ENCODE data around the gene S100A2. TPM values are rescaled to one million over a fixed set of nuclear protein-coding genes. Genes with fewer than 3 reads are reported as not detected.
"Not testable (repeated sequence)": the region's sequence is repeated elsewhere in the genome, so short reads cannot be mapped to it uniquely, and the experiment has no call there.

Gene S100A2
- total RNA-seq, 2 experiments from 2014 or later: 0.74 to 0.77 TPM

DNA sequence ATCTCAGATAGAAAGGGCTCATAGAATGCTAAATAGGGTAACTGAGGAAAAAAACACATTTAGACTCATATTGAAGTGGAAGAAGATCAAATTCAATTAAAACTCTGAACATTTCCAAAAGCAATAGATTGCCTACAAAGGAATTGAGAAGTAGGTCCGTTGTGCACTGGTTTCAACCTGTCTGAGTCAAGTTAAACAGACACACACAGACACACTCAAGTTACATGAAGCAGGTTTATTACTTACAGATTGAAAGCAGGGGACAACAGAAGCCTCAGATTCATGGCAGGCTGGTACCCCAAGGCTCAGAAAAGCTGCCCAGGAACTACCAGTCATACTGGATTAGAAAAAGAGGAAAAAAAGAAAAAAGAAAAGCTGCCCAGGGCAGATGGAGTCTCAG is 20.7 kb upstream of the S100A2 start:
- CTCF ChIA-PET: interaction anchor here (1.8 to 1.9 kb wide), 2 partner anchors 14 to 18 kb away, joined by 4 to 6 read pairs; no protein-coding TSS in a partner anchor
- no peak overlapping the region for H3K27ac Mint-ChIP-seq
- DNase-seq: no peak
- H3K36me3 Mint-ChIP-seq (ENCODE audit: low read depth): no peaks in the 10 kb centered on the region
- H3K27me3 Mint-ChIP-seq (ENCODE audit: low read depth): peaks cover 5% of the 10 kb centered on the region
- H3K4me1 Mint-ChIP-seq (ENCODE audit: low read depth): no peaks in the 10 kb centered on the region
- H3K4me3 Mint-ChIP-seq: no peak overlapping the region
- H3K9me3 Mint-ChIP-seq: no peaks in the 10 kb centered on the region
- intact Hi-C loops (cut with micrococcal nuclease): no loop called here

DNA sequence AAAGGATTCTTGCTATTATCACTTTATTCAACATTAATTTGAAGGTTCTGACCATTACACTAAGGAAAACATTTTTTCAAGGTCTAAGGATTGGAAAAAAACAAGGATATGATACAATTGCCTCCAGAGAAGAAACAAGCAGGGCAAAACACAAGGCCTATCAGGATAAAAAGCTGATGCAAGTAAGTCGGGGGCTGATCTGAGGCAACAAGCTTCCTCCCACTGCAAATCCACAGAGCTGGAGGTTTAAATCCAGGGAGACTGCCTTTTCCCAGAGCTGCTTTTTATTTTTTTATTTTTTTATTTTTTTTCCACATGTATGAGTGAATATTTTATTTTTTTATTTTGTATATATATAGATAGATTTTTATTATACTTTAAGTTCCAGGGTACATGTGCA is 19.4 kb upstream of the S100A2 start:
- intact Hi-C loops (cut with micrococcal nuclease): no loop called here
- H3K27me3 Mint-ChIP-seq (ENCODE audit: low read depth): peaks cover 5% of the 10 kb centered on the region

DNA sequence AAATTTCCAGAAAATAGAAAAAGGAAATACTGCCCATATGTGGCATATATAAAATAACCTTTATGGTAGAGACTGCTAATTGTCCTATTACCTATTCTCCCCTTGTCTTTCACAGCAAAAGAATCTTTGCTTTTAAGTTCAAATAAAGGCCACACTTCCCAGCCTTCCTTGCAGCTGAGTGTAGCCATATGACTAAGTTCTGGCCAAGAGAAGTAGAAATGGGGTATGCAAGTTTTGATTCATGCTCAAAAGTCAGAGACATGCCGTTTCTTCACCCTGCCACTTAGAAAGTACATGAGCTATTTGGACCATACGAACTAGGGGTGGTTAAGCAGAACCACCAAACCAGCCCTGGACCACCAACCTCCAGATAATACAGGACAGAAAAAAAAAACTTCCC is 18.3 kb upstream of the S100A2 start:
- no peak for DNase-seq
- Mint-ChIP-seq H3K4me3 (no peak overlapping the region), H3K27me3 (ENCODE audit: low read depth) (peaks cover 5% of the 10 kb centered on the region), H3K4me1 (ENCODE audit: low read depth) (no peaks in the 10 kb centered on the region), H3K27ac (no peak overlapping the region), H3K9me3 (no peaks in the 10 kb centered on the region), H3K36me3 (ENCODE audit: low read depth) (no peaks in the 10 kb centered on the region)
- intact Hi-C loops (cut with micrococcal nuclease): no loop called here
- CTCF ChIA-PET: no interaction called here

More for the DNA sequence above, 19.4 kb upstream of the S100A2 start:
- DNase-seq: no peak
- no peaks in the 10 kb centered on the region for H3K4me1 Mint-ChIP-seq (ENCODE audit: low read depth)
- H3K36me3 Mint-ChIP-seq (ENCODE audit: low read depth): no peaks in the 10 kb centered on the region
- H3K4me3 Mint-ChIP-seq: no peak overlapping the region
- CTCF ChIA-PET: interaction anchor here (0.7 to 1.8 kb wide), 2 partner anchors 12 to 108 kb away, joined by 3 to 6 read pairs; no protein-coding TSS in a partner anchor
- H3K9me3 Mint-ChIP-seq: no peaks in the 10 kb centered on the region
- no peak overlapping the region for H3K27ac Mint-ChIP-seq

DNA sequence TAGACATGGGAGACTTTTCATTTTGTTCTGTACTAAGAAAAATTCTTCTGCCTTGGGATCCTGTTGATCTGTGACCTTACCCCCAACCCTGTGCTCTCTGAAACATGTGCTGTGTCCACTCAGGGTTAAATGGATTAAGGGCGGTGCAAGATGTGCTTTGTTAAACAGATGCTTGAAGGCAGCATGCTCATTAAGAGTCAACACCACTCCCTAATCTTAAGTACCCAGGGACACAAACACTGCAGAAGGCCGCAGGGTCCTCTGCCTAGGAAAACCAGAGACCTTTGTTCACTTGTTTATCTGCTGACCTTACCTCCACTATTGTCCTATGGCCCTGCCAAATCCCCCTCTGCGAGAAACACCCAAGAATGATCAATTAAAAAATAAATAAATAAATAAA is 17.9 kb upstream of the S100A2 start:
- CTCF ChIA-PET; H3K36me3 Mint-ChIP-seq (ENCODE audit: low read depth); intact Hi-C loops (cut with micrococcal nuclease); H3K9me3 Mint-ChIP-seq; DNase-seq; H3K27ac Mint-ChIP-seq; H3K4me1 Mint-ChIP-seq (ENCODE audit: low read depth); H3K27me3 Mint-ChIP-seq (ENCODE audit: low read depth); H3K4me3 Mint-ChIP-seq: not testable (repeated sequence)

DNA sequence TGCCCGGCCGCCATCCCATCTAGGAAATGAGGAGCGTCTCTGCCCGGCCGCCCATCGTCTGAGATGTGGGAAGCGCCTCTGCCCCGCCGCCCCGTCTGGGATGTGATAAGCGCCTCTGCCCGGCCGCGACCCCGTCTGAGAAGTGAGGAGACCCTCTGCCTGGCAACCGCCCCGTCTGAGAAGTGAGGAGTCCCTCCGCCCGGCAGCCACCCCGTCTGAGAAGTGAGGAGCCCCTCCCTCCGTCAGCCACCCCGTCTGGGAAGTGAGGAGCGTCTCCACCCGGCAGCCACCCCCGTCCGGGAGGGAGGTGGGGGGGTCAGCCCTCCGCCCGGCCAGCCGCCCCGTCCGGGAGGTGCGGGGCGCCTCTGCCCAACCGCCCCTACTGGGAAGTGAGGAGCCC is 17.2 kb upstream of the S100A2 start:
- H3K9me3 Mint-ChIP-seq; H3K27ac Mint-ChIP-seq; H3K4me1 Mint-ChIP-seq (ENCODE audit: low read depth); DNase-seq; H3K27me3 Mint-ChIP-seq (ENCODE audit: low read depth); H3K4me3 Mint-ChIP-seq; H3K36me3 Mint-ChIP-seq (ENCODE audit: low read depth); intact Hi-C loops (cut with micrococcal nuclease); CTCF ChIA-PET: not testable (repeated sequence)

DNA sequence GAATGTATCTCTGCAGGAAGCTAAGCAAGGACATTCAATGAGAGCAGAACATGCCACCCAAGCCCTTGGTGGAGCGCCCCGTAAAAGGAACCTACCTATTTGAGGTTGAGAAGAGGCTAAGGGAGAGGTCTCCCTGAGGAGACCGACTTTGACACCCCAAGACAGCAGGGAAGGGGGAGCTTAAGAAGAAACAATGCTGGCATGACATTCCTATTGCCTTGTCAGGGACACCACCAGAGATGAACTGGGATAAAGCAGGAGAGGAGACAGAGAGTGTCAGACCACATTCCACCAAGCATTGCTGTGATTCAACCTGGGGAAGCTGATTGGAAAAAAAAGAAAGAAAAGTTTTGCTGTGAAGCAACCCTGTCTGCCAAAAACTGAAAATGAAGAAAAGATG is 13.3 kb upstream of the S100A2 start:
- DNase-seq: no peak
- intact Hi-C loops (cut with micrococcal nuclease): no loop called here
- H3K27me3 Mint-ChIP-seq (ENCODE audit: low read depth): peaks cover 7% of the 10 kb centered on the region
- H3K27ac Mint-ChIP-seq: no peak overlapping the region
- no peaks in the 10 kb centered on the region for H3K9me3 Mint-ChIP-seq
- CTCF ChIA-PET: no interaction called here
- no peaks in the 10 kb centered on the region for H3K4me1 Mint-ChIP-seq (ENCODE audit: low read depth)
- no peak overlapping the region for H3K4me3 Mint-ChIP-seq
- no peaks in the 10 kb centered on the region for H3K36me3 Mint-ChIP-seq (ENCODE audit: low read depth)

DNA sequence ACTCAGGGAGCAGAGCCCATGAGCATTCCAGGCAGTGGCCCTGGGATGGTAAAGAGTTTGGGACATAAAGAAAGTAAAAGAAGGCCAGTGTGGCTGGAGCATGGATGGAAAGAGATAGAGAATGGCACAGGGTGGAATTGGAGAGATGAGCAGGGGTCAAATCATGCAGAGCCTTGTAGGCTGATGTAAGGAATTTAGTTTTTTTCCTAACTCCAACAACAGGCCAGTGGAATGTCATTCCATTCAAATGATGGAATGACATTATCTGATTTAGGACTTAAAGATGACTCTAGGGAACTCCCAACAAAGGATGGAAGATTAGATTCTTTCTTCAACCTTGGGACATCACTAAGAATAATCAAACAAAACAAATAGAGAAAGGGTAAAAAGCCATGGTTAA is 12.8 kb upstream of the S100A2 start:
- Mint-ChIP-seq H3K4me3 (no peak overlapping the region), H3K36me3 (ENCODE audit: low read depth) (no peaks in the 10 kb centered on the region), H3K9me3 (no peaks in the 10 kb centered on the region), H3K27me3 (ENCODE audit: low read depth) (peaks cover 7% of the 10 kb centered on the region), H3K4me1 (ENCODE audit: low read depth) (peaks cover under 1% of the 10 kb centered on the region), H3K27ac (no peak overlapping the region)
- CTCF ChIA-PET: interaction anchor here (1.8 kb wide), 1 partner anchor 68 kb away, joined by 6 read pairs; no protein-coding TSS in a partner anchor
- intact Hi-C loops (cut with micrococcal nuclease): no loop called here
- no peak for DNase-seq

DNA sequence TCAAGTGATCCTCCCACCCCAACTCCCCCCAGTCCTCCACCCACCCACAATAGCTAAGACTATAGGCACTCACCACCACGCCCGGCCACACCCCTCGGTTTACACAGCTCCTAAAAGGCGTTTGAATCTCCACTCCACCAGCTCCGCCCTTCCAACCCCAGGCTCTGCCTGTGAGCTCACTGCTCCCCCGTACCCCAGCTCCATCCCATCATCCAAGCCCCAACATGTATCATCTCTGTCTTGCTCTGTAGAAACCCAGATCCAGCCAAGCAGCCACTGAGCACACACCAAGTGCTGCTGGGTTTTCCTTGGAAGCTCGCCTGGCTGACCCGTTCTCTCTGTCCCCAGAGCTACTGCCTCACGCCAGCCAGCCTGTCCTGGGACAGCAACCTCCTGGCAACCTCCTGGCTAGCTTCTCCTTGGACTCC is 12.0 kb upstream of the S100A2 start:
- no peaks in the 10 kb centered on the region for H3K36me3 Mint-ChIP-seq (ENCODE audit: low read depth)
- CTCF ChIA-PET: interaction anchor here (0.7 to 1.8 kb wide), 6 partner anchors 36 to 67 kb away, joined by 3 to 8 read pairs (median 5); partner anchors contain the start of genes S100A14 and S100A16
- no peak for DNase-seq
- H3K4me1 Mint-ChIP-seq (ENCODE audit: low read depth): peaks cover 9% of the 10 kb centered on the region
- H3K9me3 Mint-ChIP-seq: no peaks in the 10 kb centered on the region
- H3K27me3 Mint-ChIP-seq (ENCODE audit: low read depth): peaks cover 7% of the 10 kb centered on the region
- H3K27ac Mint-ChIP-seq: no peak overlapping the region
- no peak overlapping the region for H3K4me3 Mint-ChIP-seq
- intact Hi-C loops (cut with micrococcal nuclease): no loop called here

DNA sequence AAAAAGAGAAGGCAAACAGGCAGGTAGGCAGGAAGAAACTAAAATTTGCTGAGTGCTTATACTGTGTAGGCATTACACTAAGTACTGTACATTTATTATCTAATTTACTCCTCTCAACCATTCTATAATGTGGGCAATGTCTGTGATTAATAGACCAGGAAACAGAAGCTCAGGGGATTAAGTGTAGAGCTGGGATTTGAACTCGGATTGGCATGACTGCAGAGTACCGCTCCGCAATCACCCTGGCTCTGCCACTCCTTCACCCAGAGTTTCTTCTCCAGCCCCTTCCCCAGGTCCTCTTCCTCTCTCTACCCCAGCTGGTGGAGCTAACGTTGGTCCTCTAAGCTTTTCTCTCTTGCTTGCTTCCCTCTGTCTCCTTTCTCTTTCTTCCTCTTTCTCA is 11.5 kb upstream of the S100A2 start:
- no peak for DNase-seq
- Mint-ChIP-seq H3K9me3 (no peaks in the 10 kb centered on the region), H3K27ac (no peak overlapping the region), H3K36me3 (ENCODE audit: low read depth) (no peaks in the 10 kb centered on the region), H3K4me3 (no peak overlapping the region), H3K4me1 (ENCODE audit: low read depth) (peaks cover 14% of the 10 kb centered on the region), H3K27me3 (ENCODE audit: low read depth) (peaks cover 7% of the 10 kb centered on the region)
- CTCF ChIA-PET: interaction anchor here (0.7 to 1.8 kb wide), 7 partner anchors 36 to 66 kb away, joined by 3 to 8 read pairs (median 5); partner anchors contain the start of genes S100A14 and S100A16
- intact Hi-C loops (cut with micrococcal nuclease): no loop called here

DNA sequence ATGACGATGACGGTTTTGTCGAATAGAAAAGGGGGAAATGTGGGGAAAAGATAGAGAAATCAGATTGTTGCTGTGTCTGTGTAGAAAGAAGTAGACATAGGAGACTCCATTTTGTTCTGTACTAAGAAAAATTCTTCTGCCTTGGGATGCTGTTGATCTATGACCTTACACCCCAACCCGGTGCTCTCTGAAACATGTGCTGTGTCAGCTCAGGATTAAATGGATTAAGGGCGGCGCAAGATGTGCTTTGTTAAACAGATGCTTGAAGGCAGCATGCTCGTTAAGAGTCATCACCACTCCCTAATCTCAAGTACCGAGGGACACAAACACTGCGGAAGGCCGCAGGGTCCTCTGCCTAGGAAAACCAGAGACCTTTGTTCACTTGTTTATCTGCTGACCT is 9.9 kb upstream of the S100A2 start:
- intact Hi-C loops (cut with micrococcal nuclease); H3K27ac Mint-ChIP-seq; DNase-seq; H3K36me3 Mint-ChIP-seq (ENCODE audit: low read depth); H3K4me3 Mint-ChIP-seq; H3K27me3 Mint-ChIP-seq (ENCODE audit: low read depth); H3K9me3 Mint-ChIP-seq: not testable (repeated sequence)
- CTCF ChIA-PET: interaction anchor here (1.1 kb wide), 1 partner anchor 65 kb away, joined by 3 read pairs; no protein-coding TSS in a partner anchor
- peaks cover 24% of the 10 kb centered on the region for H3K4me1 Mint-ChIP-seq (ENCODE audit: low read depth)

DNA sequence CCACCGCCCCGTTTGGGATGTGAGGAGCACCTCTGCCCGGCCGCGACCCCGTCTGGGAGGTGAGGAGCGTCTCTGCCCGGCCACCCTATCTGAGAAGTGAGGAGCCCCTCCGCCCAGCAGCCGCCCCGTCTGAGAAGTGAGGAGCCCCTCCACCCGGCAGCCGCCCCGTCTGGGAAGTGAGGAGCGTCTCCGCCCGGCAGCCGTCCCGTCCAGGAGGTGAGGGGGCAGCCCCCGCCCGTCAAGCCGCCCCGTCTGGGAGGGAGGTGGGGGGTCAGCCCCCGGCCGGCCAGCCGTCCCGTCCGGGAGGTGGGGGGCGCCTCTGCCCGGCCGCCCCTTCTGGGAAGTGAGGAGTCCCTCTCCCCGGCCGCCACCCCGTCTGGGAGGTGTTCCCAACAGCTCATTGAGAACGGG is 9.4 kb upstream of the S100A2 start:
- H3K9me3 Mint-ChIP-seq; CTCF ChIA-PET; H3K27ac Mint-ChIP-seq; H3K36me3 Mint-ChIP-seq (ENCODE audit: low read depth); DNase-seq; intact Hi-C loops (cut with micrococcal nuclease); H3K27me3 Mint-ChIP-seq (ENCODE audit: low read depth); H3K4me3 Mint-ChIP-seq: not testable (repeated sequence)
- H3K4me1 Mint-ChIP-seq (ENCODE audit: low read depth): peaks cover 24% of the 10 kb centered on the region

DNA sequence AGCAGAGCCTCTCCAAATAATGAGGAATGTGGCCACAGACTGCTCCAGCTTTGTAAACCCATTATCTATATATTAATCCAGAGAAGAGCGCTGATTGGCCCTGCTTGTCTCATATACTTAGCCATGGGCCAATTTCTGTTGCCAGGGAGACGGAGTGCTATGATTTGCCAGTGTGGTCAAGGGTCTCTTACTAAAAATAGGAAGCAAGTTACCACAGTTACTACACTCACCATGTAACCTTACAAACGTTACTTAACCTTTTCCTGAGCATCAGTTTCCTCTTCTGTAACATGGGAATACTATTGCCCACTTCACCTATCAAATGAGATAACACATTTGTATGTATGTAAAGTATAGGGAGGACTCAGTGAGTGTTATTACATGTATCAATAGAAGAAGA is 7.7 kb upstream of the S100A2 start:
- CTCF ChIA-PET: interaction anchor here (0.6 to 7.4 kb wide), 11 partner anchors 12 to 65 kb away, joined by 3 to 207 read pairs (median 4); partner anchors contain the start of genes CHTOP, S100A13, S100A4 and S100A6
- intact Hi-C loops (cut with micrococcal nuclease): loop anchor here (2.0 kb wide), 4 partner anchors 201 to 411 kb away; partner anchors contain the start of gene SLC27A3
- no peaks in the 10 kb centered on the region for H3K36me3 Mint-ChIP-seq (ENCODE audit: low read depth)
- no peak overlapping the region for H3K4me3 Mint-ChIP-seq
- no peak for DNase-seq
- peaks cover 7% of the 10 kb centered on the region for H3K27me3 Mint-ChIP-seq (ENCODE audit: low read depth)
- no peaks in the 10 kb centered on the region for H3K9me3 Mint-ChIP-seq
- peak overlapping the region; percentile 11 for H3K27ac Mint-ChIP-seq
- peaks cover 33% of the 10 kb centered on the region for H3K4me1 Mint-ChIP-seq (ENCODE audit: low read depth)

DNA sequence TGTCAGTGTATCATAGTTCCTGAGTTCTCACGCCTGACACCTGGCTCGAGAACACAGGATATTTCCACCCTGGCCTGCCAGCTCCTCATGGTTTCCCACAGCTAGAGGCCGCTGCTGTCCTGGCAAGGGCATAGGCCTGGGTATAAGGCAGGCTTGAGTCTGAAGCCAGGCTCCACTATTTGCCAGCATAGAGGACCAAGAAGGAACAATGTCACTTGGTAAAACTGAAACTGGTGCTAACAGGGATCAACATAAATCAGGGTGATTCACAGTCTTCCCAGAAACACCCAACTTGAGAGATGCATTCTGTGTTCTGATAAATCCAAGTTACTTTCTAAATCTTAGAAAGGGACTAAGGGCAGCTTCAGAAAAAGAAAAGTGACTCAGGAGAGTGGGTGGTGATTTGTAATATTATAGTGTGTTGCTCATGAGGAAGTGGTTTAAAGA is 6.9 kb upstream of the S100A2 start:
- Mint-ChIP-seq H3K36me3 (ENCODE audit: low read depth) (no peaks in the 10 kb centered on the region), H3K4me3 (no peak overlapping the region), H3K27me3 (ENCODE audit: low read depth) (peaks cover 1% of the 10 kb centered on the region), H3K9me3 (no peaks in the 10 kb centered on the region), H3K4me1 (ENCODE audit: low read depth) (peaks cover 40% of the 10 kb centered on the region), H3K27ac (peak overlapping the region; percentile 18)
- intact Hi-C loops (cut with micrococcal nuclease): loop anchor here (1.0 to 2.0 kb wide), 9 partner anchors 39 to 412 kb away; partner anchors contain the start of genes CHTOP and SLC27A3
- peak; percentile 85 for DNase-seq
- CTCF ChIA-PET: interaction anchor here (0.7 to 7.4 kb wide), 20 partner anchors 13 to 100 kb away, joined by 3 to 207 read pairs (median 4); partner anchors contain the start of genes CHTOP, S100A13, S100A4 and S100A5
